ENCODE measurements around the gene NFYC. TPM values are rescaled to one million over a fixed set of nuclear protein-coding genes. Genes with fewer than 3 reads are reported as not detected.

NFYC gene
- total and polyA plus RNA-seq, 3 donors from 2014 or later, result 69.1 to 83.9 (median 70.0) TPM

GRCh38 chr1:40777224-40777970 is 85.9 kb downstream of the NFYC start:
- no peaks in the 10 kb centered on the region for H3K27me3 ChIP-seq
- H3K27ac ChIP-seq, result no peak overlapping the region
- TF ChIP-seq POLR2A (IDR thresholded peaks at IDR 0.05), result no peak
- TF ChIP-seq CTCF (IDR thresholded peaks at IDR 0.05), result no peak
- H3K9me3 ChIP-seq, result no peaks in the 10 kb centered on the region
- no peaks in the 10 kb centered on the region for H3K4me1 ChIP-seq
- intact Hi-C loops (cut with DNase I; ENCODE audit: low total_unique reads), result loop anchor here (10.0 kb wide), 2 partner anchors 67 to 177 kb away; no protein-coding TSS in a partner anchor
- no peak overlapping the region for H3K4me3 ChIP-seq
- H3K36me3 ChIP-seq (ENCODE audit: low read depth, missing control alignments), result no peaks in the 10 kb centered on the region
- no peak for DNase-seq
- WGBS, 2 donors, result 85 to 97% methylated on average over 2 of the region's 2 CpGs

- Histone ChIP-seq H3K27ac (no peak overlapping the region), H3K36me3 (ENCODE audit: low read depth, missing control alignments) (no peaks in the 10 kb centered on the region), H3K27me3 (no peaks in the 10 kb centered on the region), H3K9me3 (no peaks in the 10 kb centered on the region), H3K4me3 (no peak overlapping the region), H3K4me1 (no peaks in the 10 kb centered on the region)
- intact Hi-C loops (cut with DNase I; ENCODE audit: low total_unique reads), result no loop called here
- DNase-seq, result no peak
- 81 to 85% methylated on average over 5 to 11 of the region's 11 CpGs for WGBS, 2 donors
- TF ChIP-seq POLR2A (IDR thresholded peaks at IDR 0.05) (no peak), CTCF (IDR thresholded peaks at IDR 0.05) (no peak)
Measured at GRCh38 chr1:40780678-40781607, 89.4 kb downstream of the NFYC start.

GRCh38 chr1:40781608-40781971 is 90.1 kb downstream of the NFYC start:
- Histone ChIP-seq H3K27me3 (no peaks in the 10 kb centered on the region), H3K4me3 (no peak overlapping the region), H3K36me3 (ENCODE audit: low read depth, missing control alignments) (no peaks in the 10 kb centered on the region), H3K9me3 (no peaks in the 10 kb centered on the region), H3K4me1 (no peaks in the 10 kb centered on the region), H3K27ac (no peak overlapping the region)
- TF ChIP-seq POLR2A (IDR thresholded peaks at IDR 0.05), result no peak
- TF ChIP-seq CTCF (IDR thresholded peaks at IDR 0.05), result no peak
- WGBS, 2 donors, result 97 to 100% methylated on average over 2 of the region's 2 CpGs
- intact Hi-C loops (cut with DNase I; ENCODE audit: low total_unique reads), result no loop called here
- DNase-seq, result no peak

GRCh38 chr1:40782371-40782956 is 91.0 kb downstream of the NFYC start:
- no peak for DNase-seq

More at GRCh38 chr1:40782371-40782956, 91.0 kb downstream of the NFYC start:
- intact Hi-C loops (cut with DNase I; ENCODE audit: low total_unique reads), result no loop called here
- H3K27ac ChIP-seq, result no peak overlapping the region
- H3K4me1 ChIP-seq, result no peaks in the 10 kb centered on the region
- H3K27me3 ChIP-seq, result no peaks in the 10 kb centered on the region
- TF ChIP-seq POLR2A (IDR thresholded peaks at IDR 0.05) (no peak), CTCF (IDR thresholded peaks at IDR 0.05) (no peak)
- no peaks in the 10 kb centered on the region for H3K9me3 ChIP-seq
- no peak overlapping the region for H3K4me3 ChIP-seq
- 0 to 5% methylated on average over 7 to 20 of the region's 20 CpGs for WGBS, 2 donors
- H3K36me3 ChIP-seq (ENCODE audit: low read depth, missing control alignments), result no peaks in the 10 kb centered on the region
